ENCODE measurements around the gene CDR2L.

The CDR2L gene

DNA sequence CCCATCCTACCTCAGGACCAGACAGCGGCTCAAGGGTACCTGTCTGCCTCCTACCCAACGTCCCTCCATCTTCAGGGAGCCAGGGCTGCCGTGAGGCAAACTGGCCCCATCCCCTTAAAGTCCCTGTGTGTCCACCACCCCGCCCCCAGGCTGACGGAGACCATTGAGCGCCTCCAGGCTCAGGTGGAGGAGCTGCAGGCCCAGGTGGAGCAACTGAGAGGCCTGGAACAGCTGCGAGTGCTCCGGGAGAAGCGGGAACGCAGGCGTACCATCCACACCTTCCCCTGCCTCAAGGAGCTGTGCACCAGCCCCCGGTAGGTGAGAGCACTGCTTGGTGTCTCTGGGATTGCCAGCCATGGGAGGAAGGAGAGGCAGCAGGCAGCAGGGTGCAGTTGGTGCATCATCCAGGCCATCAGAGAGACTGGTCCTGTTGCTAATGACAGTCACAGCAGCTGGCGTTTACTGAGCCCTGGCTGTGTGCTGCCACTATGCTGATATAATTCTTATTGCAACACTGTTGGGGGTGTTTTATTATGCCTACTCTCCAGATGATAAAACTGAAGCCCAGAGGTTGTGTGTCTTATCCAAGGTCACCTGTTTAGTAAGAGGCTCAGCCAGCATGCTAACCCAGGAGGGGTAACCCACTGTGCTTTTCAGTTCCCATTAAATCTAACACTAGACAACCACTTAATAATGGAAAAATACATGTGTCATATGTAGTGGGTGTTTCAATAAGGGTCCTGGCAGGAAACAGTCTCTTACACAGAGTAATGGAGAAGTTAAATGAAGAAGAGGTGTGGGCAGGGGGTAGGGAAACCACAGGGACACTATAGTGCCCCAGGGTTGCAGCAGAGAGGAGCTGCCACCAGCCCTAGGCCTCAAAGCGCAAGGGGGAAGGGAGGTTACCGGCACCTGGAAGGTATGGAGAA is 14.7 kb downstream of the CDR2L start:
- no peak for TF ChIP-seq SIN3A (IDR thresholded peaks at IDR 0.05; ENCODE audit: borderline replicate concordance, insufficient read depth, low read length)
- no peak for TF ChIP-seq POLR2AphosphoS5 (IDR thresholded peaks at IDR 0.05; ENCODE audit: low read depth, low read length)
- TF ChIP-seq, protein P1, sequence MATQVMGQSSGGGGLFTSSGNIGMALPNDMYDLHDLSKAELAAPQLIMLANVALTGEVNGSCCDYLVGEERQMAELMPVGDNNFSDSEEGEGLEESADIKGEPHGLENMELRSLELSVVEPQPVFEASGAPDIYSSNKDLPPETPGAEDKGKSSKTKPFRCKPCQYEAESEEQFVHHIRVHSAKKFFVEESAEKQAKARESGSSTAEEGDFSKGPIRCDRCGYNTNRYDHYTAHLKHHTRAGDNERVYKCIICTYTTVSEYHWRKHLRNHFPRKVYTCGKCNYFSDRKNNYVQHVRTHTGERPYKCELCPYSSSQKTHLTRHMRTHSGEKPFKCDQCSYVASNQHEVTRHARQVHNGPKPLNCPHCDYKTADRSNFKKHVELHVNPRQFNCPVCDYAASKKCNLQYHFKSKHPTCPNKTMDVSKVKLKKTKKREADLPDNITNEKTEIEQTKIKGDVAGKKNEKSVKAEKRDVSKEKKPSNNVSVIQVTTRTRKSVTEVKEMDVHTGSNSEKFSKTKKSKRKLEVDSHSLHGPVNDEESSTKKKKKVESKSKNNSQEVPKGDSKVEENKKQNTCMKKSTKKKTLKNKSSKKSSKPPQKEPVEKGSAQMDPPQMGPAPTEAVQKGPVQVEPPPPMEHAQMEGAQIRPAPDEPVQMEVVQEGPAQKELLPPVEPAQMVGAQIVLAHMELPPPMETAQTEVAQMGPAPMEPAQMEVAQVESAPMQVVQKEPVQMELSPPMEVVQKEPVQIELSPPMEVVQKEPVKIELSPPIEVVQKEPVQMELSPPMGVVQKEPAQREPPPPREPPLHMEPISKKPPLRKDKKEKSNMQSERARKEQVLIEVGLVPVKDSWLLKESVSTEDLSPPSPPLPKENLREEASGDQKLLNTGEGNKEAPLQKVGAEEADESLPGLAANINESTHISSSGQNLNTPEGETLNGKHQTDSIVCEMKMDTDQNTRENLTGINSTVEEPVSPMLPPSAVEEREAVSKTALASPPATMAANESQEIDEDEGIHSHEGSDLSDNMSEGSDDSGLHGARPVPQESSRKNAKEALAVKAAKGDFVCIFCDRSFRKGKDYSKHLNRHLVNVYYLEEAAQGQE (IDR thresholded peaks at IDR 0.05; ENCODE audit: insufficient read depth in 1 of 2, low read depth in 2 of 2, low read length in 2 of 2), result no peak

DNA sequence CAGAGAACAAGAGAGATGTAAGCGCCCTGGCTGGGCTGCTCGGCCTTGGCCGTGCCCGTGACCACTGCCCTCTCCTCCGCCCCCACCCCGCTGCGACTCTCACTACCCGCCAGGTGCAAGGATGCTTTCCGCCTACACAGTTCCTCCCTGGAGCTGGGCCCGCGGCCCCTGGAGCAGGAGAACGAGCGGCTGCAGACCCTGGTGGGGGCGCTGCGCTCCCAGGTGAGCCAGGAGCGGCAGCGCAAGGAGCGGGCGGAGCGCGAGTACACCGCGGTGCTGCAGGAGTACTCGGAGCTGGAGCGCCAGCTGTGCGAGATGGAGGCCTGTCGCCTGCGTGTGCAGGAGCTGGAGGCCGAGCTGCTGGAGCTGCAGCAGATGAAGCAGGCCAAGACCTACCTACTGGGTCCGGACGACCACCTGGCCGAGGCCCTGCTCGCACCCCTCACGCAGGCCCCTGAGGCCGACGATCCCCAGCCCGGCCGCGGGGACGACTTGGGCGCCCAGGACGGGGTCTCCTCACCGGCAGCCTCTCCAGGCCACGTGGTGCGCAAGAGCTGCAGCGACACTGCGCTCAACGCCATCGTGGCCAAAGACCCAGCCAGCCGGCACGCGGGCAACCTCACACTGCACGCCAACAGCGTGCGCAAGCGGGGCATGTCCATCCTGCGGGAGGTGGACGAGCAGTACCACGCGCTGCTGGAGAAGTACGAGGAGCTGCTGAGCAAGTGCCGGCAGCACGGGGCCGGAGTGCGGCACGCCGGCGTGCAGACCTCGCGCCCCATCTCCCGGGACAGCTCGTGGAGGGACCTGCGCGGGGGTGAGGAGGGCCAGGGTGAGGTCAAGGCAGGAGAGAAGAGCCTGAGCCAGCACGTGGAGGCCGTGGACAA is 15.9 kb downstream of the CDR2L start:
- no peak for TF ChIP-seq SIN3A (IDR thresholded peaks at IDR 0.05; ENCODE audit: borderline replicate concordance, insufficient read depth, low read length)
- no peak for TF ChIP-seq POLR2AphosphoS5 (IDR thresholded peaks at IDR 0.05; ENCODE audit: low read depth, low read length)
- TF ChIP-seq, protein P1 (IDR thresholded peaks at IDR 0.05; ENCODE audit: insufficient read depth in 1 of 2, low read depth in 2 of 2, low read length in 2 of 2), result no peak
- no peak for TF ChIP-seq FOXP2 (optimal IDR thresholded peaks at IDR 0.05; ENCODE audit: borderline replicate concordance, extremely low read depth, extremely low read length, insufficient read depth)
- TF ChIP-seq TAF1 (IDR thresholded peaks at IDR 0.05; ENCODE audit: borderline replicate concordance, insufficient read depth, low read length), result no peak

DNA sequence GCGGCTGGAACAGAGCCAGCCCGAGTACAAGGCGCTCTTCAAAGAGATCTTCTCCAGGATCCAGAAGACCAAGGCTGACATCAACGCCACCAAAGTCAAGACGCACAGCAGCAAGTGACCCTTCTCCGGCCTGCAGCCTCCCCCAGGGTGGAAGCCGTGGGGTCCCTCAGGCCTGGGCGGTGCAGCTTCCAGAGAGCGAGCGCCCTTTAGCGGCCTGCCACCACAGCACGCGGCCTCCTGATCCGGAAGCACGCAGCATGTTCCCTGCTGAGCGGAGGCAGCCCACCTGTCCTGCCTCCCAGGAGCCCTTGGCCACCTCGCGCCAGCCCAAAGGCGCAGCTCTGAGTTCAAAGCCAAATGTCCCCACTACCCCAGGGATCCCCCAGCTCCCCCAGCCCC is 16.5 kb downstream of the CDR2L start:
- TF ChIP-seq SIN3A (IDR thresholded peaks at IDR 0.05; ENCODE audit: borderline replicate concordance, insufficient read depth, low read length) (no peak), POLR2AphosphoS5 (IDR thresholded peaks at IDR 0.05; ENCODE audit: low read depth, low read length) (no peak)

DNA sequence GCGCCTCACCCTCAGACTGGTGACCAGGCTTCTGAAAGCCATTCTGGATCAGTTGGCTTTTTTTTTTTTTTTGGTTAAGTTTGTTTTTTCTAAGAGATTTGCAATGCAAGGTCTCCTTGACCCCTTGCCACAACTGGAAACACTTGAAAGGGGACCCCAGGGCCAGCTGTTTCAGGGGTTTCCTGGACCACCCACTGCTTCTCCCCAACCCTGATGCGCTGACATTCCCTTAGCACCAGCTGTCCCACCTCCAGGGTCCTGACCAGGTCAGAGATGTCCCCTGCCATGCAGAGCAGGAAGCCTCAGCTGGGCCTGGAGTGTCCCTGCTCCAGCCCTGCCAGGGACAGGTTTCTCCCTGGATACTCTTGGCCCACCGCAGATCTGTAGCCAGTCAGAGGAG is 16.9 kb downstream of the CDR2L start:
- no peak for TF ChIP-seq POLR2AphosphoS5 (IDR thresholded peaks at IDR 0.05; ENCODE audit: low read depth, low read length)

DNA sequence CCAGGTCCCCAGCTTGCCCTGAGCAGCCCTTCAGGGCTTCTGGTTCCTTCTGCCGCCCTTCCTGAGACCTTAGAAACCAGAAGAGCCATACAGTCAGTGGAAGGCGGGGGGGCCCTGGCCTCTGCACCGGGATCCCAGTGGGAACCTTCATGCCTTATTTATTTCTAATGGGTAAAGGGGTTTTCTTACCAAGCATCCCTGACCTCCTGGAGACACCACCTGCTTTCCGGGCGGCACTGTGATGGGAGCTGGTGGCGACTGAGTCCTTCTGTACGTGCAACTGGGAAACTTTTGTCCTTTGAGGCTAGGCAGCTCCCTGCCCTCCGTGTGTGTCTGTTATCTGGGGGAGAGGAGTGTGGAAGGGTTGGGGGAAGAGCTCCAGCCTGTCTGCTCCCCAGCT is 17.9 kb downstream of the CDR2L start:
- TF ChIP-seq FOXP2 (optimal IDR thresholded peaks at IDR 0.05; ENCODE audit: borderline replicate concordance, extremely low read depth, extremely low read length, insufficient read depth), result no peak
- TF ChIP-seq SIN3A (IDR thresholded peaks at IDR 0.05; ENCODE audit: borderline replicate concordance, insufficient read depth, low read length), result no peak
- TF ChIP-seq, protein P1 (IDR thresholded peaks at IDR 0.05; ENCODE audit: insufficient read depth in 1 of 2, low read depth in 2 of 2, low read length in 2 of 2), result no peak
- TF ChIP-seq TAF1 (IDR thresholded peaks at IDR 0.05; ENCODE audit: borderline replicate concordance, insufficient read depth, low read length), result no peak
- TF ChIP-seq POLR2AphosphoS5 (IDR thresholded peaks at IDR 0.05; ENCODE audit: low read depth, low read length), result no peak

DNA sequence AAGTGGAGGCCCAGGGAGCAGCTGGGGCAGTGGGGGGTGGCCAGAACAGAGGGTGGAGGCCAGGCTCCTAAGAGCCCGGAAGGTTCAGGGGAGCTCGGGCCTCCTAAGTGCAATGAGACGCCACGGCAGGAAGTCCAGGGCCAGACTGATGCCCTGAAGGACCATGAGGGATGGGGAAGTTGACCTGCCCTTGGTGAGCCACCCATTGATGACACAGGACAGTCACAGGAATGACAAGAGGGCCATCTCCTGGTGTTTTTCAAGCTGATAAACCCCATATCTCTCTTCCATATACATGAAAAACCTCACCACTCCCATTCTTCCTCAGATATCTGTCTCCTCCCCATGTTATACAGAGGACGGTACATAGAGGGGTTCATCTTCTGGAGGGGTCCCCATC is 19.2 kb downstream of the CDR2L start:
- TF ChIP-seq POLR2AphosphoS5 (IDR thresholded peaks at IDR 0.05; ENCODE audit: low read depth, low read length) (no peak), TAF1 (IDR thresholded peaks at IDR 0.05; ENCODE audit: borderline replicate concordance, insufficient read depth, low read length) (no peak), FOXP2 (optimal IDR thresholded peaks at IDR 0.05; ENCODE audit: borderline replicate concordance, extremely low read depth, extremely low read length, insufficient read depth) (no peak), SIN3A (IDR thresholded peaks at IDR 0.05; ENCODE audit: borderline replicate concordance, insufficient read depth, low read length) (no peak)
- TF ChIP-seq, protein P1 (IDR thresholded peaks at IDR 0.05; ENCODE audit: insufficient read depth in 1 of 2, low read depth in 2 of 2, low read length in 2 of 2), result no peak

Data from PFSK-1 (cell line).